Thoracic aorta (tissue), 2 donors: ENCODE results near the gene PPP1R7. TPM values are rescaled to one million over a fixed set of nuclear protein-coding genes. Genes with fewer than 3 reads are reported as not detected.

Experiments
- ATAC-seq: fragments of 150-250 bp; one replicate; pipeline ENCODE4 v1.8.0; 2017; ENCODE audit warnings: low read depth; ENCODE audit not compliant: insufficient number of reproducible peaks, low FRiP score
- DNase-seq: peaks from one replicate; pipeline ENCODE4 v3.0.0-alpha.2; 2020; ENCODE audit warnings: low spot score
- H3K27ac ChIP-seq, 2 donors: fragments of 200-600 bp; sonication (generic); 1 replicate in 1 of 2; 2 replicates in 1 of 2; pipeline ENCODE4 v1.5.1; 2016; ENCODE audit warnings: mild to moderate bottlenecking in 2 of 2, moderate library complexity in 2 of 2
- H3K27me3 ChIP-seq: fragments of 200-600 bp; sonication (generic); replicated peaks from 2 replicates; pipeline ENCODE4 v1.6.0; 2016; ENCODE audit warnings: mild to moderate bottlenecking; ENCODE audit not compliant: insufficient read depth
- H3K36me3 ChIP-seq: fragments of 200-600 bp; sonication (generic); one replicate; pipeline ENCODE4 v1.5.1; 2016
- H3K4me1 ChIP-seq, 2 donors: fragments of 200-600 bp; sonication (generic); 1 replicate in 1 of 2; 2 replicates in 1 of 2; pipeline versions ENCODE4 v1.5.1 to v1.6.0; 2016; ENCODE audit warnings: low read depth in 2 of 2, mild to moderate bottlenecking in 1 of 2; ENCODE audit not compliant: control insufficient read depth in 1 of 2
- H3K4me3 ChIP-seq: fragments of 200-600 bp; sonication (generic); 2 replicates; pipeline ENCODE4 v1.5.1; 2016; ENCODE audit warnings: mild to moderate bottlenecking
- H3K9me3 ChIP-seq: fragments of 200-600 bp; sonication (generic); 2 replicates; pipeline ENCODE4 v1.5.1; 2016
- total RNA-seq, 2 donors: library from RNA; depleted of rRNA; stranded (reverse); fragments of >200 nt; gene quantifications; one replicate each; pipeline versions ENCODE4 v1.1.0 to v1.2.3, GENCODE V29; 2016
- TF ChIP-seq, protein P1 (sequence below): fragments of 200-600 bp; sonication (generic); IDR thresholded peaks from one replicate; pipeline ENCODE4 v1.5.1; 2019; ENCODE audit warnings: antibody characterized with exemption

The PPP1R7 gene
- total RNA-seq, 2 donors from 2014 or later = 28.9 to 40.3 TPM

DNA sequence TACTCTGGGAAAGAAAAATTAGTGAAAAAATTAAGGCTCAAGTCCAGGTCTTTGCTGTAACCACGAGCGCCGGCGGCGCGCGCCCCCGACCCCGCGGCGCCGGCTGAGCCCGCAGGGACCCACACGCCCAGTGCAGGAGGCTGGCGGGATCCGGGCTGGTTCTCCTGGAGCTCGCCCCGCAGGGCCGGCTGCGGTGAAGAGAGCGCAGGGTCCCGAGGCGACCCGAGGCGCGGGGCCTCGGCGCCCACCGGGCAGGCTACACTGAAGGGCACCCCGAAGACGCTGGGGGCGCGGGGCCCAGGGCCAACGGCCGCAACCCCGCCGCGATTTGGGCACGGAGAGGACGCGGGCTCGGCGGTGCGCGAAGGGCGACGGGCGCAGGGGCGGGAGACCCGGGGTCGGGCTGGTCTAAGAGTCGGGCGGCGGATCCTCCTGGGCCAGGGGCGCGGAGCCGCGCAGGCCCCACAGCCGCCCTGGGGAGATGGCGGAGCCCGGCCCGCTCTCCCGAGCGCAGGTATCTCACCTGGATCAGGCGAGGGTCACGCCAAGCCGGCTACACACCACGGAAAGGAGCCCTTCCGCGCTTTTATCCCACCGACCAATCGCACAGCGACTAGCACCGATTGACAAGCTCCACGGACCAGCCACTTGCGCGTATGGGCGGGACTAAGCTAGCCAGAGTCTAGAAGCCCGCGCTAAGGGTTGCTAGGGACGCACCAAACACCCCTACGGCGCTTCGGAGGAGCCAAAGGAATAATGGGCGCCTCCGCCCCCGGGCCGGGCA lies 1.2 kb upstream of the PPP1R7 start, which contains the start of gene PASK:
PASK (minus strand) TSS at position 582 of the 784 bp plus-strand sequence. CDS start 6,440 bp downstream, outside the sequence.
- DNase-seq (peak; percentile 83), ATAC-seq (peak; percentile 79)
- Histone ChIP-seq H3K9me3 (no peaks in the 10 kb centered on the region), H3K36me3 (no peaks in the 10 kb centered on the region), H3K4me1 (peaks cover 0 to 12% of the 10 kb centered on the region in 2 donors), H3K27ac (peak within 1 kb of the TSS in 1 of 2 donors; percentile 79), H3K27me3 (no peaks in the 10 kb centered on the region), H3K4me3 (peak within 1 kb of the TSS; percentile 99)
- TF ChIP-seq, protein P1, sequence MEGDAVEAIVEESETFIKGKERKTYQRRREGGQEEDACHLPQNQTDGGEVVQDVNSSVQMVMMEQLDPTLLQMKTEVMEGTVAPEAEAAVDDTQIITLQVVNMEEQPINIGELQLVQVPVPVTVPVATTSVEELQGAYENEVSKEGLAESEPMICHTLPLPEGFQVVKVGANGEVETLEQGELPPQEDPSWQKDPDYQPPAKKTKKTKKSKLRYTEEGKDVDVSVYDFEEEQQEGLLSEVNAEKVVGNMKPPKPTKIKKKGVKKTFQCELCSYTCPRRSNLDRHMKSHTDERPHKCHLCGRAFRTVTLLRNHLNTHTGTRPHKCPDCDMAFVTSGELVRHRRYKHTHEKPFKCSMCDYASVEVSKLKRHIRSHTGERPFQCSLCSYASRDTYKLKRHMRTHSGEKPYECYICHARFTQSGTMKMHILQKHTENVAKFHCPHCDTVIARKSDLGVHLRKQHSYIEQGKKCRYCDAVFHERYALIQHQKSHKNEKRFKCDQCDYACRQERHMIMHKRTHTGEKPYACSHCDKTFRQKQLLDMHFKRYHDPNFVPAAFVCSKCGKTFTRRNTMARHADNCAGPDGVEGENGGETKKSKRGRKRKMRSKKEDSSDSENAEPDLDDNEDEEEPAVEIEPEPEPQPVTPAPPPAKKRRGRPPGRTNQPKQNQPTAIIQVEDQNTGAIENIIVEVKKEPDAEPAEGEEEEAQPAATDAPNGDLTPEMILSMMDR = no peak

DNA sequence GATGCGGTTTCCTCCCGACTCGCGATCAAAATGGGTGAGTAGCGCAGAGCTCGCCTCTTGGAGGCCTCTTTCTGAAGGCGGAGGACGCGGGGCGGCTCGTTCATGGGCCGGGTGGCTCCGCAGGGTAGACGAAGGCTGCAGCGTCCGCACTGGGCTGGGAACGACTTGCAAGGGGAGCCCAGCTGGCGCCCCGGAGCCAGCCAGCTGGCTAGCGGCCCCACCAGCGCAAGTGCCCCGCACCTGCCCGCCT lies 667 bp upstream of the PPP1R7 start:
- no peaks in the 10 kb centered on the region for H3K36me3 ChIP-seq
- no peaks in the 10 kb centered on the region for H3K27me3 ChIP-seq
- TF ChIP-seq, protein P1 = no peak
- H3K27ac ChIP-seq = no peak overlapping the region
- H3K4me1 ChIP-seq = peaks cover 0 to 12% of the 10 kb centered on the region in 2 donors
- DNase-seq (no peak), ATAC-seq (peak; percentile 0)
- no peaks in the 10 kb centered on the region for H3K9me3 ChIP-seq
- H3K4me3 ChIP-seq = peak overlapping the region; percentile 99

DNA sequence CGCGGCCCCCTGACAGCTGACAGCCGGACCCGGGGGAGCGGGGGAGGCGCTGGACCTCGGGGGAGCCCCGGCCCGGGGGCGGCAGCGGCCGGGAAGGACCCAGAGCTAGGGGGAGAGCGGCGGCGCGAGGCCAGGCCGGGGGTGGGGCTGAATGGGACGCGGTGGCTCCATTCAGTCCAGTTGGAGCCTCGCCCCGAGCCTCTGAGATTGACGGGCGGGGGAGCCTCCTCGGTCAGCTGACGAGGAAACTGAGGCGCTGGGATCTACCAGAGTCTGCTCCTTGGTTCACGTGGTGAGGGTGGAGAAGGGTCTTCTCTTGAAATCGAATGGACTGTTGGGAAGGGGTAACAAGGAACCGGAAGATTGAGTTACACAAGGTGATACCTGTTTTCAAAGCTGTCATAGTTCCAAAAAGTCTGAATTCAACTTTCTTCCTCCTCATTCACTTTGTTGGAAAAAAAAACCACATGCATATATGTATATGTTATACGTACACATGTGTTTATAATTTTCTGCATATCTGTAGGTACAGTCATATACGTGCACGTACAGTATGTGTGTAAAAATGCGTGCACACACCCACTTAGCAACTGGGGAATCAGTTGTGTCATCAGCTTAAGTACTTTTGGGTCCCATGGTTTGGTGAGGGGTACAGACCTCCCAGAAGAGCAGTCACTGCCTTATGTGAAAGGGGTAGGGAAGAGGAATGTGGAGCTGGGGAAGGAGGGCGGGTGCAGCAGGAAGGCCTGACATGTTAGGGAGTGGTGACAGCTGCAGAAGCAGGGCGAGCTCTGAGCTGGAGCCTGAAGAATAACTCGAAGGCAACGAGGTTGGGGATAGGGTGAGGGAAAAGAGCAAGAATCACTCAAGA lies 628 bp downstream of the PPP1R7 start:
- peak overlapping the region; percentile 67 to 79 for H3K27ac ChIP-seq
- no peaks in the 10 kb centered on the region for H3K9me3 ChIP-seq
- H3K36me3 ChIP-seq = no peaks in the 10 kb centered on the region
- H3K27me3 ChIP-seq = no peaks in the 10 kb centered on the region
- ATAC-seq (no peak), DNase-seq (no peak)
- H3K4me1 ChIP-seq = peaks cover 0 to 12% of the 10 kb centered on the region in 2 donors
- TF ChIP-seq, protein P1 = no peak
- H3K4me3 ChIP-seq = peak overlapping the region; percentile 99

DNA sequence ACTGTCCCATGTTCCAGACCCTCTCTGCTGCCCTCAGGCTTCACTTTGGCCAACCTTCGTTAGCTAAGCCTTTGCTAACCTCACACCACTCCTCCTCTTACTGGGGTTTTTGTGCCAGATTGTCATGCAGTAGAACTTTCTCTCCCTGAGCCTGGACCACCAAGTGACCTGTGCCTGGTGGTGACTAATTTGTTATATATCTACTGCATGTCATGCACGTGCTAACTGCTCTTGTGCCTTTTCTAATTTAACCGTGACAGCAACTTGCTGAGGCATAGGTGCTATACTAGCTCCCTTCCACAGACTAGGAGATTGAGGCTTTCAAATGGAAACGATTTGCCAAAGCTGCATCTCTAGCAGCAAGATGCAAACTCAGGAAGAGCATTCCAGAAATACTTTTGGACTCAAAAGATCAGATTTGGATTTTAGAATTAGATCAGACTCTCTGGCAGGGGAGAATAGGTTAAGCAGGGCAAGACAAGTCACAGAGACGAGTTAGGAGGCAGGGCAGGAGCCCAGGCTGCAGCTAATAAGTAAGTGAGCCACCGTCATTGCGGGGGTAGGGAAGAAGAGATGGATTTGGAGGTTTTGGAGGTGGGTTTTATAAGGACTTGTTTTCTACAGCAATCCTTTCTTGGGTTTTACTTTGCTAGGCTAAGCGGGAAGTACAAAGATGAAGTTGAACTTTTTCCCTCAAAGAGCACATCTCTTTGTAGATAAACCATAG lies 1.8 kb downstream of the PPP1R7 start:
- TF ChIP-seq, protein P1 = no peak
- Histone ChIP-seq H3K27me3 (no peaks in the 10 kb centered on the region), H3K4me3 (no peak overlapping the region), H3K9me3 (no peaks in the 10 kb centered on the region), H3K36me3 (peaks cover 3% of the 10 kb centered on the region), H3K27ac (no peak overlapping the region), H3K4me1 (peaks cover 0 to 12% of the 10 kb centered on the region in 2 donors)
- DNase-seq (no peak), ATAC-seq (no peak)
